Measurements from ENCODE around the gene RAPGEF6. TPM values are rescaled to one million over a fixed set of nuclear protein-coding genes. Genes with fewer than 3 reads are reported as not detected.

RAPGEF6 gene
- total RNA-seq, 1 experiment from 2014 or later: 26.1 TPM

GRCh38 chr5:131635684-131636572, 899 bp upstream of the RAPGEF6 start:
- intact Hi-C loops (cut with micrococcal nuclease; ENCODE audit: unreplicated experiment): loop anchor here (5.0 kb wide), 1 partner anchor 161 kb away; the partner anchor contains the start of gene FNIP1
- Histone ChIP-seq H3K27ac (ENCODE audit: low read depth, low read length, poor library complexity, severe bottlenecking) (peak overlapping the region; percentile 97), H3K4me1 (ENCODE audit: insufficient read depth, low read length, poor library complexity, severe bottlenecking) (no peaks in the 10 kb centered on the region), H3K36me3 (ENCODE audit: insufficient read depth, low read length, poor library complexity, severe bottlenecking) (no peaks in the 10 kb centered on the region), H3K4me3 (ENCODE audit: low read depth, low read length, poor library complexity, severe bottlenecking) (peak overlapping the region; percentile 64), H3K9me3 (ENCODE audit: low read depth, low read length, poor library complexity, severe bottlenecking) (no peaks in the 10 kb centered on the region), H3K27me3 (replicated peaks; ENCODE audit: insufficient read depth, low read depth, low read length, poor library complexity) (no peaks in the 10 kb centered on the region)
- ChIA-PET CTCF (interaction anchor here (0.6 kb wide), 1 partner anchor 481 kb away, joined by 3 read pairs; no protein-coding TSS in a partner anchor), POLR2A (ENCODE audit: low non-redundant PET) (interaction anchor here (0.7 kb wide), 1 partner anchor 524 kb away, joined by 3 read pairs; no protein-coding TSS in a partner anchor)
- TSS peak; percentile 98 for BruUV-seq (replicated peaks)
- no peak for DNase-seq (ENCODE audit: low spot score)
- no peak for TF ChIP-seq CTCF (conservative IDR thresholded peaks at IDR 0.05; ENCODE audit: low read depth, low read length)
- no peak for TF ChIP-seq EZH2 (IDR thresholded peaks at IDR 0.05; ENCODE audit: borderline replicate concordance, low read depth, low read length, poor library complexity, severe bottlenecking)

- TF ChIP-seq CTCF (conservative IDR thresholded peaks at IDR 0.05; ENCODE audit: low read depth, low read length) (no peak), EZH2 (IDR thresholded peaks at IDR 0.05; ENCODE audit: borderline replicate concordance, low read depth, low read length, poor library complexity, severe bottlenecking) (no peak)
- H3K4me3 ChIP-seq (ENCODE audit: low read depth, low read length, poor library complexity, severe bottlenecking): peak overlapping the region; percentile 64
- H3K9me3 ChIP-seq (ENCODE audit: low read depth, low read length, poor library complexity, severe bottlenecking): no peaks in the 10 kb centered on the region
- no peaks in the 10 kb centered on the region for H3K4me1 ChIP-seq (ENCODE audit: insufficient read depth, low read length, poor library complexity, severe bottlenecking)
- ChIA-PET POLR2A (ENCODE audit: low non-redundant PET) (no interaction called here), CTCF (no interaction called here)
- intact Hi-C loops (cut with micrococcal nuclease; ENCODE audit: unreplicated experiment): no loop called here
- H3K27ac ChIP-seq (ENCODE audit: low read depth, low read length, poor library complexity, severe bottlenecking): peak overlapping the region; percentile 97
- BruUV-seq (replicated peaks): TSS peak; percentile 47
- no peaks in the 10 kb centered on the region for H3K27me3 ChIP-seq (replicated peaks; ENCODE audit: insufficient read depth, low read depth, low read length, poor library complexity)
- peak; percentile 59 for DNase-seq (ENCODE audit: low spot score)
- no peaks in the 10 kb centered on the region for H3K36me3 ChIP-seq (ENCODE audit: insufficient read depth, low read length, poor library complexity, severe bottlenecking)
Measured at GRCh38 chr5:131634666-131634995, 398 bp downstream of the RAPGEF6 start.

- ChIA-PET CTCF (no interaction called here), POLR2A (ENCODE audit: low non-redundant PET) (no interaction called here)
- Histone ChIP-seq H3K27me3 (replicated peaks; ENCODE audit: insufficient read depth, low read depth, low read length, poor library complexity) (no peaks in the 10 kb centered on the region), H3K36me3 (ENCODE audit: insufficient read depth, low read length, poor library complexity, severe bottlenecking) (no peaks in the 10 kb centered on the region), H3K9me3 (ENCODE audit: low read depth, low read length, poor library complexity, severe bottlenecking) (no peaks in the 10 kb centered on the region), H3K4me3 (ENCODE audit: low read depth, low read length, poor library complexity, severe bottlenecking) (peak overlapping the region; percentile 64), H3K27ac (ENCODE audit: low read depth, low read length, poor library complexity, severe bottlenecking) (peak overlapping the region; percentile 97), H3K4me1 (ENCODE audit: insufficient read depth, low read length, poor library complexity, severe bottlenecking) (no peaks in the 10 kb centered on the region)
- TF ChIP-seq CTCF (conservative IDR thresholded peaks at IDR 0.05; ENCODE audit: low read depth, low read length) (no peak), EZH2 (IDR thresholded peaks at IDR 0.05; ENCODE audit: borderline replicate concordance, low read depth, low read length, poor library complexity, severe bottlenecking) (no peak)
- intact Hi-C loops (cut with micrococcal nuclease; ENCODE audit: unreplicated experiment): no loop called here
- DNase-seq (ENCODE audit: low spot score): no peak
- BruUV-seq (replicated peaks): no TSS peak
Measured at GRCh38 chr5:131634238-131634637, 791 bp downstream of the RAPGEF6 start.

Measured in A673 (cell line).